Neuron (in vitro differentiated cells): ENCODE measurements around the gene SYT11.
"Not testable (repeated sequence)": the region's sequence is repeated elsewhere in the genome, so short reads cannot be mapped to it uniquely, and the experiment has no call there.

ENCODE experiments used
- H2AFZ ChIP-seq: one replicate; pipeline ENCODE4 v1.6.1; 2013; ENCODE audit warnings: low read depth, mild to moderate bottlenecking, inconsistent platforms, low read length, moderate library complexity
- H3K27me3 ChIP-seq: one replicate; pipeline ENCODE4 v1.6.1; 2013; ENCODE audit warnings: low read length; ENCODE audit not compliant: insufficient read depth
- H3K36me3 ChIP-seq: one replicate; pipeline ENCODE4 v1.6.1; 2013; ENCODE audit warnings: low read length; ENCODE audit not compliant: insufficient read depth
- H3K4me1 ChIP-seq: one replicate; pipeline ENCODE4 v1.6.1; 2013; ENCODE audit warnings: low read length; ENCODE audit not compliant: insufficient read depth
- H3K4me3 ChIP-seq: 2 replicates; pipeline ENCODE4 v1.5.1; 2013; ENCODE audit warnings: mild to moderate bottlenecking, low read length, moderate library complexity
- H3K9me3 ChIP-seq: one replicate; pipeline ENCODE4 v1.6.1; 2013; ENCODE audit warnings: low read length

Gene SYT11

GRCh38 chr1:155859234-155859829 lies at the start of gene SYT11:
Gene SYT11 (plus strand): TSS chr1:155859567. CDS start chr1:155859762, 195 bp downstream.
- H3K27me3 ChIP-seq, result no peaks in the 10 kb centered on the region
- peak within 1 kb of the TSS; percentile 62 for H2AFZ ChIP-seq
- H3K4me3 ChIP-seq, result peak within 1 kb of the TSS; percentile 75
- peaks cover 24% of the 10 kb centered on the region for H3K36me3 ChIP-seq
- H3K4me1 ChIP-seq, result peaks cover 25% of the 10 kb centered on the region
- H3K9me3 ChIP-seq, result no peaks in the 10 kb centered on the region

GRCh38 chr1:155812878-155813277 lies 46.5 kb upstream of the SYT11 start:
- H3K27me3 ChIP-seq, result no peaks in the 10 kb centered on the region
- no peaks in the 10 kb centered on the region for H3K4me1 ChIP-seq
- H3K4me3 ChIP-seq, result no peak overlapping the region
- peaks cover 83% of the 10 kb centered on the region for H3K36me3 ChIP-seq
- H3K9me3 ChIP-seq, result no peaks in the 10 kb centered on the region
- no peak overlapping the region for H2AFZ ChIP-seq

- Histone ChIP-seq H3K4me1 (no peaks in the 10 kb centered on the region), H3K36me3 (peaks cover 83% of the 10 kb centered on the region), H3K27me3 (no peaks in the 10 kb centered on the region)
These were observed 45.7 kb upstream of the SYT11 start for GRCh38 chr1:155813672-155814071.

GRCh38 chr1:155816351-155816750 lies 43.0 kb upstream of the SYT11 start:
- Histone ChIP-seq H2AFZ (no peak overlapping the region), H3K4me3 (no peak overlapping the region), H3K36me3 (peaks cover 89% of the 10 kb centered on the region), H3K9me3 (no peaks in the 10 kb centered on the region), H3K27me3 (no peaks in the 10 kb centered on the region), H3K4me1 (no peaks in the 10 kb centered on the region)

More at GRCh38 chr1:155813672-155814071, 45.7 kb upstream of the SYT11 start:
- H3K9me3 ChIP-seq, result no peaks in the 10 kb centered on the region
- H2AFZ ChIP-seq, result no peak overlapping the region
- no peak overlapping the region for H3K4me3 ChIP-seq

GRCh38 chr1:155827450-155827849 lies 31.9 kb upstream of the SYT11 start:
- Histone ChIP-seq H2AFZ (no peak overlapping the region), H3K4me1 (peaks cover 7% of the 10 kb centered on the region), H3K36me3 (peaks cover 53% of the 10 kb centered on the region), H3K27me3 (no peaks in the 10 kb centered on the region), H3K4me3 (no peak overlapping the region), H3K9me3 (peaks cover 2% of the 10 kb centered on the region)

- no peak overlapping the region for H3K4me3 ChIP-seq
- peaks cover 2% of the 10 kb centered on the region for H3K9me3 ChIP-seq
- no peaks in the 10 kb centered on the region for H3K27me3 ChIP-seq
- peaks cover 20% of the 10 kb centered on the region for H3K36me3 ChIP-seq
- H2AFZ ChIP-seq, result no peak overlapping the region
- peaks cover 25% of the 10 kb centered on the region for H3K4me1 ChIP-seq
These were observed 27.9 kb upstream of the SYT11 start for GRCh38 chr1:155831279-155831976.

GRCh38 chr1:155833665-155834295 lies 25.6 kb upstream of the SYT11 start:
- Histone ChIP-seq H2AFZ (no peak overlapping the region), H3K4me1 (peaks cover 28% of the 10 kb centered on the region), H3K9me3 (peaks cover 3% of the 10 kb centered on the region), H3K36me3 (peaks cover 11% of the 10 kb centered on the region), H3K4me3 (peak overlapping the region; percentile 68), H3K27me3 (no peaks in the 10 kb centered on the region)

GRCh38 chr1:155834296-155834926 lies 25.0 kb upstream of the SYT11 start:
- H3K4me3 ChIP-seq, result peak overlapping the region; percentile 68
- peaks cover 28% of the 10 kb centered on the region for H3K4me1 ChIP-seq
- H2AFZ ChIP-seq, result no peak overlapping the region
- no peaks in the 10 kb centered on the region for H3K27me3 ChIP-seq
- peaks cover 3% of the 10 kb centered on the region for H3K9me3 ChIP-seq
- H3K36me3 ChIP-seq, result peaks cover 7% of the 10 kb centered on the region

GRCh38 chr1:155834927-155835399 lies 24.4 kb upstream of the SYT11 start:
- H2AFZ ChIP-seq, result not testable (repeated sequence)

GRCh38 chr1:155835548-155835947 lies 23.8 kb upstream of the SYT11 start:
- peaks cover 3% of the 10 kb centered on the region for H3K9me3 ChIP-seq
- H3K36me3 ChIP-seq, result peaks cover 9% of the 10 kb centered on the region
- no peak overlapping the region for H3K4me3 ChIP-seq
- H3K4me1 ChIP-seq, result peaks cover 28% of the 10 kb centered on the region
- H2AFZ ChIP-seq, result no peak overlapping the region
- H3K27me3 ChIP-seq, result no peaks in the 10 kb centered on the region

More at GRCh38 chr1:155834927-155835399, 24.4 kb upstream of the SYT11 start:
- peaks cover 28% of the 10 kb centered on the region for H3K4me1 ChIP-seq
- H3K9me3 ChIP-seq, H3K27me3 ChIP-seq, H3K36me3 ChIP-seq: not testable (repeated sequence)
- H3K4me3 ChIP-seq, result peak overlapping the region; percentile 24

GRCh38 chr1:155840386-155840785 lies 19.0 kb upstream of the SYT11 start:
- H3K4me3 ChIP-seq, result no peak overlapping the region
- H3K27me3 ChIP-seq, result no peaks in the 10 kb centered on the region
- H2AFZ ChIP-seq, result no peak overlapping the region
- peaks cover 2% of the 10 kb centered on the region for H3K9me3 ChIP-seq
- H3K36me3 ChIP-seq, result peaks cover 33% of the 10 kb centered on the region
- peaks cover 11% of the 10 kb centered on the region for H3K4me1 ChIP-seq

GRCh38 chr1:155844860-155845421 lies 14.4 kb upstream of the SYT11 start:
- H3K27me3 ChIP-seq, result no peaks in the 10 kb centered on the region
- H3K4me3 ChIP-seq, result no peak overlapping the region
- no peaks in the 10 kb centered on the region for H3K4me1 ChIP-seq
- no peak overlapping the region for H2AFZ ChIP-seq
- peaks cover 48% of the 10 kb centered on the region for H3K36me3 ChIP-seq
- H3K9me3 ChIP-seq, result peaks cover 5% of the 10 kb centered on the region
